ENCODE results near the gene SMCO3. TPM values are rescaled to one million over a fixed set of nuclear protein-coding genes. Genes with fewer than 3 reads are reported as not detected.

The SMCO3 gene
- total and polyA plus RNA-seq, 7 donors, result 0.04 to 0.05 TPM; not detected in 5

GRCh38 chr12:14773685-14774073 lies 40.3 kb downstream of the SMCO3 start:
- intact Hi-C loops (cut with DNase I), result loop anchor here in 1 of 2 donors (2.0 kb wide), 1 partner anchor 29 kb away; the partner anchor contains the start of genes C12orf60 and WBP11
- ATAC-seq (peak in 1 of 4 donors; percentile 0), DNase-seq (peak in 1 of 2 donors; percentile 23)
- Histone ChIP-seq H3K27me3 (ENCODE audit: insufficient read depth in 3 of 3, low read length in 2 of 3) (no peaks in the 10 kb centered on the region), H3K4me3 (peak overlapping the region; percentile 86), H3K27ac (peak overlapping the region; percentile 91), H3K9me3 (no peaks in the 10 kb centered on the region), H3K36me3 (ENCODE audit: insufficient read depth in 1 of 2, low read depth in 1 of 2) (no peaks in the 10 kb centered on the region), H3K4me1 (peaks cover 15% of the 10 kb centered on the region)
- 13 to 23% (median 16%) methylated on average over 16 of the region's 16 CpGs for whole genome bisulfite sequencing, 3 donors
- TF ChIP-seq CTCF (IDR thresholded peaks at IDR 0.05), result no peak

GRCh38 chr12:14772946-14773345 lies 41.0 kb downstream of the SMCO3 start:
- ATAC-seq (no peak), DNase-seq (no peak)
- TF ChIP-seq CTCF (IDR thresholded peaks at IDR 0.05), result no peak
- Histone ChIP-seq H3K27ac (no peak overlapping the region), H3K27me3 (ENCODE audit: insufficient read depth in 3 of 3, low read length in 2 of 3) (no peaks in the 10 kb centered on the region), H3K4me1 (peaks cover 20% of the 10 kb centered on the region), H3K36me3 (ENCODE audit: insufficient read depth in 1 of 2, low read depth in 1 of 2) (no peaks in the 10 kb centered on the region), H3K4me3 (no peak overlapping the region), H3K9me3 (no peaks in the 10 kb centered on the region)
- intact Hi-C loops (cut with DNase I), result no loop called here
- 90 to 93% (median 93%) methylated on average over 5 of the region's 5 CpGs for WGBS, 3 donors

- Histone ChIP-seq H3K36me3 (ENCODE audit: insufficient read depth in 1 of 2, low read depth in 1 of 2) (no peaks in the 10 kb centered on the region), H3K4me3 (peak overlapping the region; percentile 91), H3K4me1 (peaks cover 20% of the 10 kb centered on the region), H3K27ac (peak overlapping the region; percentile 97), H3K9me3 (no peaks in the 10 kb centered on the region), H3K27me3 (ENCODE audit: insufficient read depth in 3 of 3, low read length in 2 of 3) (no peaks in the 10 kb centered on the region)
- 48 to 51% (median 51%) methylated on average over 6 of the region's 6 CpGs for WGBS, 3 donors
- intact Hi-C loops (cut with DNase I), result no loop called here
- ATAC-seq (no peak), DNase-seq (no peak)
- no peak for TF ChIP-seq CTCF (IDR thresholded peaks at IDR 0.05)
These were observed 42.3 kb downstream of the SMCO3 start for GRCh38 chr12:14771651-14772137.

GRCh38 chr12:14770496-14771461 lies 43.2 kb downstream of the SMCO3 start:
- DNase-seq (peak; percentile 89 to 92), ATAC-seq (peak; percentile 71 to 74 (median 73))
- 1% methylated on average over 56 of the region's 56 CpGs for WGBS, 3 donors
- H3K9me3 ChIP-seq, result no peaks in the 10 kb centered on the region
- no peaks in the 10 kb centered on the region for H3K36me3 ChIP-seq (ENCODE audit: insufficient read depth in 1 of 2, low read depth in 1 of 2)
- no peak for TF ChIP-seq CTCF (IDR thresholded peaks at IDR 0.05)
- H3K4me3 ChIP-seq, result peak overlapping the region; percentile 91
- H3K27me3 ChIP-seq (ENCODE audit: insufficient read depth in 3 of 3, low read length in 2 of 3), result no peaks in the 10 kb centered on the region
- intact Hi-C loops (cut with DNase I), result no loop called here
- H3K27ac ChIP-seq, result peak overlapping the region; percentile 97
- peaks cover 16% of the 10 kb centered on the region for H3K4me1 ChIP-seq

Data from psoas muscle (tissue), 8 donors.